DOHH2 (cell line): ENCODE results near the gene TMEM39A.

ENCODE experiments used
- H3F3A ChIP-seq: fragments of 200-600 bp; sonication (generic), shearing (Covaris generic); 2 replicates; pipeline ENCODE4 v1.6.0; 2016; ENCODE audit warnings: antibody characterized with exemption, mild to moderate bottlenecking; ENCODE audit not compliant: control insufficient read depth, insufficient read depth
- H3K27ac ChIP-seq: fragments of 200-600 bp; sonication (generic); 2 replicates; pipeline ENCODE4 v1.5.1; 2014; ENCODE audit warnings: low read depth, mild to moderate bottlenecking, low read length, moderate library complexity
- H3K27me3 ChIP-seq: fragments of 200-600 bp; sonication (generic); 2 replicates; pipeline ENCODE4 v1.6.1; 2014; ENCODE audit warnings: mild to moderate bottlenecking, low read length, mixed read lengths; ENCODE audit not compliant: control insufficient read depth
- H3K36me3 ChIP-seq: fragments of 200-600 bp; sonication (generic); 2 replicates; pipeline ENCODE4 v1.6.1; 2014; ENCODE audit warnings: mild to moderate bottlenecking, low read length, moderate library complexity, mixed read lengths; ENCODE audit not compliant: control insufficient read depth
- H3K4me1 ChIP-seq: fragments of 200-600 bp; sonication (generic); 2 replicates; pipeline ENCODE4 v1.6.1; 2014; ENCODE audit warnings: mild to moderate bottlenecking, low read length, mixed read lengths; ENCODE audit not compliant: control insufficient read depth
- H3K4me2 ChIP-seq: fragments of 200-600 bp; sonication (generic); 2 replicates; pipeline ENCODE4 v1.6.0; 2014; ENCODE audit warnings: mild to moderate bottlenecking, low read length, moderate library complexity
- H3K4me3 ChIP-seq: fragments of 200-600 bp; sonication (generic); 2 replicates; pipeline ENCODE4 v1.5.1; 2014; ENCODE audit warnings: mild to moderate bottlenecking, low read length, mixed read lengths
- H3K79me2 ChIP-seq: fragments of 200-600 bp; sonication (generic); 2 replicates; pipeline ENCODE4 v1.6.1; 2014; ENCODE audit warnings: mild to moderate bottlenecking, low read length, mixed read lengths; ENCODE audit not compliant: control insufficient read depth
- H3K9me2 ChIP-seq: fragments of 200-600 bp; sonication (generic); replicated peaks from 2 replicates; pipeline ENCODE4 v1.6.1; 2014; ENCODE audit warnings: mild to moderate bottlenecking, low read length, mixed read lengths; ENCODE audit not compliant: control insufficient read depth
- H3K9me3 ChIP-seq: fragments of 200-600 bp; sonication (generic); 2 replicates; pipeline ENCODE4 v1.6.1; 2014; ENCODE audit warnings: antibody characterized with exemption, low read length, mixed read lengths; ENCODE audit not compliant: control insufficient read depth, insufficient read depth
- H4K20me1 ChIP-seq: fragments of 200-600 bp; sonication (generic); 2 replicates; pipeline ENCODE4 v1.6.0; 2014; ENCODE audit warnings: low read depth, mild to moderate bottlenecking, antibody characterized with exemption, low read length, moderate library complexity; ENCODE audit not compliant: control insufficient read depth, insufficient read depth
- EZH2phosphoT487 ChIP-seq: fragments of 200-600 bp; sonication (generic); IDR thresholded peaks from 2 replicates; pipeline ENCODE4 v1.6.1; 2017; ENCODE audit warnings: borderline replicate concordance, mild to moderate bottlenecking, antibody characterized with exemption, low read length, moderate library complexity, mixed read lengths
- TF ChIP-seq, protein P1 (sequence below): fragments of 200-600 bp; sonication (generic); IDR thresholded peaks from one replicate; pipeline ENCODE4 v1.5.1; 2014; ENCODE audit warnings: antibody characterized with exemption, mild to moderate bottlenecking, low read depth, low read length; ENCODE audit not compliant: poor library complexity, severe bottlenecking

TMEM39A gene

DNA sequence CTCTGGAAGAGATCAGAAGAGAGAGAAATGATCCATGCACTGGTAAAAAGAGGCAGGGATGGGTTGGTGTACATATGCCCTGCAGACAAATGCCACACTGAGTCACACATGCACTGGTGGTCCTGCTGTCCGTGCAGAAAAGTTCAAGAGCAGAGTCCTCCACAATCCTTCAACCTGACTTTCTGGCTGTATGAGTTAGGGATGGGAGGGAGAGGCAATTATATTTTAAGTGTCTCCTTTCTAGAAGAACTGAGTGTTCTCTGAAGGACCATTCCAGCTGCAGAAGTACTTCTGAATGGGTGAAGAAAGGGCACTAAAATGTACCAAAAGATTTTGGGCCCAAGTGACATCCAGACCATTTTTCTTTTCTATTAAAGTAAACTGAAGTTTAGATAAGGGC is 26.4 kb downstream of the TMEM39A start:
- Histone ChIP-seq H3K27me3 (no peaks in the 10 kb centered on the region), H3F3A (no peaks in the 10 kb centered on the region), H3K4me1 (no peaks in the 10 kb centered on the region), H3K9me3 (no peaks in the 10 kb centered on the region), H3K36me3 (peaks cover 65% of the 10 kb centered on the region), H3K27ac (no peak overlapping the region), H3K4me2 (no peak overlapping the region), H3K79me2 (no peaks in the 10 kb centered on the region), H3K4me3 (no peak overlapping the region), H3K9me2 (no peaks in the 10 kb centered on the region), H4K20me1 (no peaks in the 10 kb centered on the region)
- TF ChIP-seq, protein P1, sequence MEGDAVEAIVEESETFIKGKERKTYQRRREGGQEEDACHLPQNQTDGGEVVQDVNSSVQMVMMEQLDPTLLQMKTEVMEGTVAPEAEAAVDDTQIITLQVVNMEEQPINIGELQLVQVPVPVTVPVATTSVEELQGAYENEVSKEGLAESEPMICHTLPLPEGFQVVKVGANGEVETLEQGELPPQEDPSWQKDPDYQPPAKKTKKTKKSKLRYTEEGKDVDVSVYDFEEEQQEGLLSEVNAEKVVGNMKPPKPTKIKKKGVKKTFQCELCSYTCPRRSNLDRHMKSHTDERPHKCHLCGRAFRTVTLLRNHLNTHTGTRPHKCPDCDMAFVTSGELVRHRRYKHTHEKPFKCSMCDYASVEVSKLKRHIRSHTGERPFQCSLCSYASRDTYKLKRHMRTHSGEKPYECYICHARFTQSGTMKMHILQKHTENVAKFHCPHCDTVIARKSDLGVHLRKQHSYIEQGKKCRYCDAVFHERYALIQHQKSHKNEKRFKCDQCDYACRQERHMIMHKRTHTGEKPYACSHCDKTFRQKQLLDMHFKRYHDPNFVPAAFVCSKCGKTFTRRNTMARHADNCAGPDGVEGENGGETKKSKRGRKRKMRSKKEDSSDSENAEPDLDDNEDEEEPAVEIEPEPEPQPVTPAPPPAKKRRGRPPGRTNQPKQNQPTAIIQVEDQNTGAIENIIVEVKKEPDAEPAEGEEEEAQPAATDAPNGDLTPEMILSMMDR: no peak
- no peak for TF ChIP-seq EZH2phosphoT487

DNA sequence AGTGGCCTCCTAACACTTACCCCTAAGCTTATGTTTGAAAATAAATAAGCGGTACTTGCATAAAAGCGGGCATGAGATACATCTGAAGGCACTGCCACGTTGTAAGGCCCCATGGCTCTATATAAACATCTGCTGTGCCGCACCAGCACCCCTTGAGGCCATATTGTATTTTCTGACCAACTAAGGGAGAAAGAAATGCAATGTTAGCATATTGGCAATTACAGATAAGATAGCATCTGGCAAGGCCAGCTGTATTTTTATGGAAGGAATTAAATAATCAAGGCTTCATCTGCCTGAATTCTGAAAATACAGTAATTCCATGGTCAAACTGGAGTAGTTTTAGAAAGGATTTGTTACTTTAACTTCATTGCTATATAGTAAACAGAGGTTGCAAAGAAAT is 28.7 kb downstream of the TMEM39A start:
- peaks cover 80% of the 10 kb centered on the region for H3K36me3 ChIP-seq

DNA sequence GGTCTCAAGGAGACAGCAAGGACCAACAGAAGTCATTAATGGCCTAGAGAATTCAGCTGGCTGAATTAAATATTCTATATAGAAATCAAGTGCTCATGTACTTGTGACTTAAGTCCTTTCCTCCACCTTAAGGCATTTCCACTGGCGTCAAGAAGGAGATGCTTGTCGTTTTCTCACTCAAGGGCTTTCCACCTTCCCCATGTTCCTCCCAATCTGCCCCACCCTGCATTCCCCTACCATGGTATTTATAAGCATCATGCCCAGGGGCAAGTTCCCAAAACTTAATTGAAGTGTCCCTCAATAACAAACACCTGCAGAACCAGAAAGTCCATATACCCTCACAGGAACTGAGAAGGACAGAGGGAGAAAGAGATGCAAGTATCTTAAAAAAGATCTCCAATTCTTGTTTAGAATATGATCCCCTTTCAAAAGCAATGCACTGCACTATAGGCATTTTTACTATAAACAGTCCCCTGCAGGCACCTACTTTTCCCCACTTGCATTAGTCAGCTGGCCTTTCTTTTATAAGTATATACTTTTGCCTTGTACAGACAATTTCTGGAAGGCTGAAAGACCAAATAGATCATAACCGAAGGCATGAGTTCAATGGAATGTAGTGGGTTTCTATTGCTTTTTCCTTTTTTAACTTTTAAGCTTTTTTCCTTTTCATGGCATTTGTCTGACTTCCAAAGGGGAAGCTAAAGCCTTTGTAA is 29.6 kb downstream of the TMEM39A start:
- no peaks in the 10 kb centered on the region for H3K27me3 ChIP-seq
- no peaks in the 10 kb centered on the region for H3K4me1 ChIP-seq
- H3K9me3 ChIP-seq: no peaks in the 10 kb centered on the region
- no peaks in the 10 kb centered on the region for H4K20me1 ChIP-seq
- TF ChIP-seq EZH2phosphoT487: no peak
- TF ChIP-seq, protein P1: no peak
- no peaks in the 10 kb centered on the region for H3F3A ChIP-seq
- no peak overlapping the region for H3K4me2 ChIP-seq
- H3K79me2 ChIP-seq: no peaks in the 10 kb centered on the region
- H3K4me3 ChIP-seq: no peak overlapping the region
- H3K27ac ChIP-seq: no peak overlapping the region
- peaks cover 86% of the 10 kb centered on the region for H3K36me3 ChIP-seq
- no peaks in the 10 kb centered on the region for H3K9me2 ChIP-seq

More for the DNA sequence above, 28.7 kb downstream of the TMEM39A start:
- H3K79me2 ChIP-seq: no peaks in the 10 kb centered on the region
- TF ChIP-seq, protein P1: no peak
- TF ChIP-seq EZH2phosphoT487: no peak
- H3K27ac ChIP-seq: no peak overlapping the region
- no peaks in the 10 kb centered on the region for H3K9me2 ChIP-seq
- no peak overlapping the region for H3K4me3 ChIP-seq
- no peaks in the 10 kb centered on the region for H3F3A ChIP-seq
- H3K27me3 ChIP-seq: no peaks in the 10 kb centered on the region
- no peaks in the 10 kb centered on the region for H3K9me3 ChIP-seq
- no peak overlapping the region for H3K4me2 ChIP-seq
- no peaks in the 10 kb centered on the region for H3K4me1 ChIP-seq
- no peaks in the 10 kb centered on the region for H4K20me1 ChIP-seq
